HK-2 (cell line): ENCODE measurements around the gene EXOC7.

Experiments used
- DNase-seq: peaks from one replicate; pipeline ENCODE4 v3.0.0-alpha.2; 2018; ENCODE audit not compliant: unreplicated experiment

The EXOC7 gene

GRCh38 chr17:76040376-76040775, 63.2 kb downstream of the EXOC7 start:
- no peak for DNase-seq

DNA sequence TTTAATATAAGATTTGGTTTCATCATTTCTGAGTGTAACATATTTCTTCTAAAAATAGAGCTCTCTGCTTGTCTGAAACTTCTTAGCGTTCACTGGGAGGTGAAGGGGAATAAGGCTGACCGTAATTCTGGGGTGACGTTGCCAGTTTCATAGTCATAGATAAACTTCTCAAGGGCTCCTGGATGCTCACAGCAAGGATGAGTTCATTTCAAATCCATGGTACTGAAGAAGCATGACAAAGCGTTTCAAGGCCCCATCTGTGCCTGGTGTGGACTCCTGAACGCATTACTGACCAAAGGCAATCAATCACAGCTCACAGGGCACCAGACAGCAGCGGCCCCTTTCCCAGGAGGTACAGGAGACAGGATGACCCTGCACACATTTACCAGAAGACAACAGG, 64.5 kb downstream of the EXOC7 start:
- no peak for DNase-seq

DNA sequence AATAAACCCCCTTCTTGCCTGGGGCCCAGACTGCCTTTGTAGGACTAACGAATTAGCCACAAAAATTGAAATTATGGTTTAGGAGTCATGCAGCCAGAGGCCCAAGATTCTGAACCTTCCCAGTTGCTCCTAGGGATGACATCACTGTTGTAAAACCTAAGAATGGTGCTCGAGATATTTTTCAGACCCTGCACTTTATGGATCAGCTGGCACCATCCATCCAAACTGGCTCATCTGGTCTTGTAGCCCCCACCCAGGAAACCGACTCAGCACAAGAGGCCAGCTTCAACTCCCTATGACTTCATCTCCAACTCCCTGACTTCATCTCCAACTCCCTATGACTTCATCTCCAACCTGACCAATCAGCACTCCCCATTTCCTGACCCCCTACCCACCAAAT, 65.5 kb downstream of the EXOC7 start:
- no peak for DNase-seq

- no peak for DNase-seq
These were observed 66.9 kb downstream of the EXOC7 start for GRCh38 chr17:76036497-76037261.

DNA sequence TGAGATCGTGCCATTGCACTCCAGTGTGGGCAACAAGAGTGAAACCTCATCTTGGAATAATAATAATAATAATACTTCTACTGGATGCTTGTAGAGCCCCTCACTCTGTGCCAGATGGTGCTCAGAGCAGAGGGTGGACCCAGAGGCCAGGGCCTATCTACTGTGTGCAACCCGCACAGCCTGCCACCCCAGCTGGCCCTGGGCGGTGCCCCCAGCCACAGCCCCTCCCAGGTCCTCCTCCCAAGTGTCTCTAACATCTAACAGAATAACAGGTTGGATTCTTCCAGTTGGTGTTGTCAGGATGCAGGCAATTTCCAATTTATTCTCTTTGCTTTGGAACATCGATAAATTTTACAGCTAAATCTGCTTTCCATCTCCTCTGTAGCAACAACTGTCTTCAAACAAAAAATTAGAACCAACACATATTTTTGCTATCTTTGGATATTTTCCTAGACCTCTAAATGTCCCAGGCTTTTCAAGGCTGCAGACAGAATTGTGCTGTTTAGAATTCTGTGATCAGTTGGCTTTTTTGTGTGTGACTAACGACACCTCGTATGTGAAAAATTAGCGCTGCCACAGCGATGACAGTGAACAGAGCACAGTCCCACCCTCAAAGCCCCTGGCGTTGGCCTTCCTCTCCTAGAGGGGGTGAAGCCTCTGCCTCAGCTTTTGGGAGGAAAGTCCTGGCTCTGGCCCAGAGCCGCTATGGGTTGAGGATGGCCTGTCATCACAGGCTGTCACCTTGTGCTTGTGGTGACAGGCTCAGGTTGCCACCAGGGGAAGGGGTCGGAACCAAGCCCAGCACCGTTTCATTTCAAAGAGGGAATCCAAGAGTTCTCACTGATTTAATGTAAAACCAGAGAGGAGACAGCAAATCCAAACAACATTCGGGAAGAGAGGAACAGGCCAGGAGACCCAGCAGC, 68.9 kb downstream of the EXOC7 start:
- DNase-seq, result no peak

DNA sequence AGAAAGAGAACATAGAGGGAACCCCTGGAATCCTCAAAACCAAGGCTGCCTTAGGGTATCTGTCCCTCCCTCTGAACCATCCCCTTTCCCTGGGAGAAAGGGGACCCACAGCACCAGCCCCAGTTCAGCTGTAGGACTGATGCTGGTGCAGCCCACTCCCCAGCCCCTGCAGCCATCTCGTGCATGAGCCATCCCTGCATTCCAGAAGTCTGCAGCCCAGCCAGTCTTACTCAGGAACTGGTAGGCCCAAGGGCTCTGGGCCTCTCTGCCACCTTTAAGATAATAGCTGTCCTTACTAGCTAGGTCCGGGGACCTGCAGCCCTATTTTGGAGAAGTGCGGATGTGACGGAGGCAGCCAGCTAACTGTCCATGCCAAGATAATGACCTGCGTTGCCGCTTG, 70.4 kb downstream of the EXOC7 start:
- DNase-seq, result no peak

- no peak for DNase-seq
These were observed 70.8 kb downstream of the EXOC7 start for GRCh38 chr17:76032780-76033108.

- DNase-seq, result no peak
These were observed 71.4 kb downstream of the EXOC7 start for GRCh38 chr17:76032073-76032779.
